GM21786 (cell line): ENCODE results near the gene MS4A15.

Experiments
- ATAC-seq: cut with Tn5 transposase; IDR thresholded peaks from one replicate; pipeline ENCODE4 v1.9.1; 2021; ENCODE audit not compliant: unreplicated experiment

The MS4A15 gene

GRCh38 chr11:60776167-60776566 lies 19.5 kb downstream of the MS4A15 start:
- no peak for ATAC-seq

DNA sequence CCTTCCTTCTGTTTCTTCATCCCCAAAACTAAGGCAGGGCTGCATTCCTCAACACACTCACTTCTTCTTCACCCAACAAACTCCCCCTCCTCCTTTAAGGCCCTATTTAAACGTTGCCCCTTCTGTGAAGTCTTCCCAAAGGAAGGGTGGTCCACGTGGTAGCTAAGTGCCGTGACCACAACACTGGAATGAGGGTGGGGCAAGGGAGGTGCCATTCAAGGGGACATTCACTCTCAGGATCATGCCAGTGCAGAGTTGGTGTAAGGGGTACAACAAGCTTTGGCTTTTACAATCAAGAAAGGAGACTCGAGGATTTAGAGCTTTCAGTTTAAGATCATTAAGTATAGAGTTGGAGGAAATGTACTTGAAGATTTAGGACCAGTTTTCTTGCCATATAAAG lies 20.4 kb downstream of the MS4A15 start:
- ATAC-seq = no peak

DNA sequence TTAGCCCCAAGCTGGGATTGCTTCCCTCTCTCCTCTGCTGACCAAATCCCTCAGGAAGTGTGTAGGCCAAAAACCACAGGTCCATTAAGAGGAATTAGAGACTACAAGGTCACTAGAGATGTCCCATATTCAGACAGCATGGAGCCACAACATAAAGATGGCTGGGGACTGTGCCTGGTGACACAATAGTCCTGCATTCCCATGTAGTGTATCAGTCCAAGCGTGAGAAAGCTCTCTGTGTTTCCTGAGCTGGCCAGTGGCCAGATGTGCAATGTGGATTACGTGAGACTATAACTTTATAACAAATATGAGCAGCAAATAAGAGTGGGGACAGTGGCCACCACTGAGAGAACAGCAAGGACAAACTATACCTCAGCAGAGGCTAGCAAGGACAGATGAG lies 20.9 kb downstream of the MS4A15 start:
- no peak for ATAC-seq

DNA sequence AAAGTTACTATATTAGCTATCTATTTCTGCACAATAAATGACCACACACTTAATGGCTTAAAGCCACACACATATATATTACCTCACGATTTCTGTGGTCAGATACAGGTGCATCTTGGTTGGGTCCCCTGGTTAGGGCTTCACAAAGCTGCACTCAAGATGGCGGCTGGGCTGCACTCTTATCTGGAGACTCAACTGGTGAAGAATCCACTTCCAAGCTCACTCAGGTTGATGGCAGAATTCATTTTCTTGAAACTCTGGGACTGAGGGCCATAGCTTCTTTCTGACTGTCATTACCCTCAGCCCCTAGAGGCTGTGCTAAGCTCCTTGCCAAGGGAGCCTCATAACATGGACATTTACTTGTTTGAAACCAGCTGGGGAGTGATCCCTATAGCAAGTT lies 23.4 kb downstream of the MS4A15 start:
- no peak for ATAC-seq

DNA sequence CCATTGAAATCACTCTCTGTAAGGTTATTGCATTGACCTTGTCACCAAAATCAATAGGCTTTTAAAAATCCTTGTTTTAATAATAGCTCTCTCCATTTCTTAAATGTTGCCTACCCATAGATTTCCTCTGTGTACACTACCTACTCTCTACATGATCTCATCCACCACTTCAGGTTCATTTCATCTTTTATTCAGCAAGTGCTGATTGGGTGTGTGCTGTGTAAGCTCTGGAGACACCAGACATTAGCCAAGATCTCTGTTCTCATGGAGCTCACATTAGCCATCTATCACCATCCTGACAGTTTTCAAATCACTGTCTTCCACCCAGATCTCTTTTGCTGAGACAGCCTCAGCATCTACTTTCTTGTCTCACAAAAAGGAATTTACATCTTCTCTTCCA lies 24.1 kb downstream of the MS4A15 start:
- ATAC-seq = no peak

GRCh38 chr11:60781286-60781980 lies 24.8 kb downstream of the MS4A15 start:
- no peak for ATAC-seq

DNA sequence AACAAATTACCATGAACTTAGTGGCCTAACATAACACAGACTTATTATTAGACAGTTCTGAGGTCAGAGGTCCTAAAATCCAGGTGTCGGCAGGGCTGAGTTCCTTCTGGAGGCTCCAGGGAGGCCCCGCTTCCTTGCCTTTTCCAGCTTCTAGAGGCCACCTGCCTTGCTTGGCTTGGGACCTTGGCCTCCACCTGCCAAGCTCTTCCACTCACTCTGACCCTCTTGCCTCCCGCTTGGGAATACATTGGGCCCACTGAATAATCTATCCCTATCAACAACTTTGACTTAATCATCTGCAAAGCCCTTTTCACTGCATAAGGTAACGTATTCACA lies 25.3 kb downstream of the MS4A15 start:
- ATAC-seq = no peak

DNA sequence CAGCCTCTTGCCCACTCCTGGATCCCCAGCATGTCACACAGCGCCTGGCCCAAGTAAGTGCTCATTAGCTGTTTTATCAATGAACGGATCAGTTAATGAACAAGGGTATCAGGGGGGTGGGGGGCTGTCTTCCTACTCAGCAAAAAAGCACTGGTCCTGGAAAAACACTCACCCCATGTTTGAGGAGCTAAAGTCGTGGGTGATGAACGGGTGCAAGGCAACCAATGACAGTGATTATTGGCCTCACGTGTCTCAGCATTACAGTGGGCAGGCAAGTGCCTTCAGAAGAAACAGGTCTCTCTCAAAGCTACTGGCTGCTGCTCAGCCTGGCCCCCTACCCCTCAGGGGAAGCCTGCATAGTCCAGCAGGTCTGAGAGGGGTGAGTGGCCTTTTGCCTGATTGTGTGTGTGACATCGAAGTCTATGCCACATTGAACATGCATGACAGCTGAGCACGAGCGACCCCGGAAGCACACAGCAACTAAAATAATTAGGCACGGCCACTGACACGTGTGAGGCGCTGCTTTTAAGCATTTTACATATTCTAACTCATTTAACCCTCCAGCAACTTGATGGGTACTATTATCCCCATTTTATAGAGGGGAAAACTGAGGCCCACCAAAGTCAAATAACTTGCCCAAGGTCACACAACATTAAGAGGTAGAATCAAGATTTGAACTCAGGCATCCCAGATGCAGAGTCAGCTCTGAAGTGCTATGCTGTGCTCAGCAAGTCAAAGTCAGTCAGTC lies 25.9 kb downstream of the MS4A15 start:
- no peak for ATAC-seq

DNA sequence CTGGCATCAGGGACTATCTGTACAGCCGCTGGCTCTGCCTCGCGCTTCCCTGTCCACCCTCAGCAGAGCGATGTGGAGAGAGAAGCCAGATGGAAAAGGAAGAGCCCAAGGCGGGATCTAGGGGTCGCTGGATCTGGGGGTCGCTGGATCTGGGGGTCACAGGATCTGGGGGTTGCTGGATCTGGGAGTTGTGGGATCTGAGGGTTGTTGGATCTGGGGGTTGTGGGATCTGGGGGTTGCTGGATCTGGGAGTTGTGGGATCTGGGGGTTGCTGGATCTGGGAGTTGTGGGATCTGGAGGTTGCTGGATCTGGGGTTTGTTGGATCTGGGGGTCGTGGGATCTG lies 26.4 kb downstream of the MS4A15 start:
- no peak for ATAC-seq

DNA sequence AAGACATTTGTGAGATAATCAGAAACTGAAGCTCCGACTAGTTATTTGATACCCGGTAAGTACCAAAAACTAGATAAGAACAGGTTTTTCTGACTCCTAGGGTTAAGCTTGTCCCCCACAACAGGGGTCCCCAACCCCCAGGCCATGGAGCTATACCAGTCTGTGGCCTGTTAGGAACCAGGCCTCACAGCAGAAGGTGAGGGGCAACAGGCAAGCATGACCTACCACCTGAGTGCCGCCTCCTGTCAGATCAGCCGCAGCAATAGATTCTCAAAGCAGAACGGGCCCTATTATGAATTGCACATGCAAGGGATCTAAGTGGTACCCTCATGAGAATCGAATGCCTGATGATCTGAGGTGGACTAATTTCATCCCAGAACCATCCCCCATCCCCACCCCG lies 27.2 kb downstream of the MS4A15 start:
- no peak for ATAC-seq

DNA sequence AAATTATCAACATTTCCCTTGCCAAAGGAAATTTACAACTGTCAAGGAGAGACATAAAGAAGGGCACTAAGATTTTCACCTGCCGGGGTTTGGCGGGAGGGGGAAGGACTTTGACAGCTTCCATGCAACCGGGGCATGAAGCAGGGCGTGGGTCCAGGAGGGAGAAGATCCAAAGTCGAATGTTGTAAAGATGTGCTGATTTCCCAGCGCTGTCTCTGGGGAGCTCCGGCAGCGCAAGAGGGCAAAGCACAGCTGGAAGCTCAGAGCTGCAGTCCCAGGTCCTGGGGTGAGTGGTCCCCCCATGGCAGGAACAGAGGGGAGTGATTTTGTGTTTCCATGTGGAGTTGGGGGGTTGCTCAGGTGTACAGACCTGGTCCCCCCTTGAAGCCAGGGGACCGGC lies 28.5 kb downstream of the MS4A15 start, which contains the start of gene MS4A10:
Gene MS4A10 (plus strand): TSS at position 198 of the 400 bp plus-strand sequence. CDS start 5,003 bp downstream, outside the sequence.
- ATAC-seq = no peak

DNA sequence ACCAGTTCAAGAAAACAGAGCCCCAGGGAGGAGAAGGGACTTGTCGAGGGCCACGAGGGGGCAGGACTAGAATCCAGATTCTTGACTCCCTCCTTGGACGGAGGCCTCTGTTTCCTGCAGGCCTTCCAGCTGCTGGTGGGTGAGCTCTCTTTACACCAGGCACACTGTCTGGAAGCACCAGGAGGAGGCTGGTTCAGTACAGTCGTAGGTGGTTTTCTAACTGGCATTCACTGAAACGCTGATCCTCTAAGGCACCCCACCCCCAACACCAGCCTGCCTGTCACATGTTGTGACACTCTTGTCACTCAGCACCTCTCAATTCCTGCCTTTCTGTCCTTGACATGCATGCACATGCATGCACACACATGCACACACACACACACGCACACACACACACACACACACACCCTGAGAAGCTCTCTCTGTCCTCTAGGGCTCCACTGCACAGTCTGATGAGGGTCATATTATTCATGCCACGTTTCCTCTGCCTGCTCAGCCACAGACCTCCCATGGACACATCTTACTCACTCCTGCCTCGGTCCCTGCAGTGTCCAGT lies 29.2 kb downstream of the MS4A15 start:
- ATAC-seq = no peak

- ATAC-seq = no peak
Observed at GRCh38 chr11:60786811-60787567, 30.3 kb downstream of the MS4A15 start.

GRCh38 chr11:60788401-60789125 lies 31.9 kb downstream of the MS4A15 start:
- ATAC-seq = no peak

DNA sequence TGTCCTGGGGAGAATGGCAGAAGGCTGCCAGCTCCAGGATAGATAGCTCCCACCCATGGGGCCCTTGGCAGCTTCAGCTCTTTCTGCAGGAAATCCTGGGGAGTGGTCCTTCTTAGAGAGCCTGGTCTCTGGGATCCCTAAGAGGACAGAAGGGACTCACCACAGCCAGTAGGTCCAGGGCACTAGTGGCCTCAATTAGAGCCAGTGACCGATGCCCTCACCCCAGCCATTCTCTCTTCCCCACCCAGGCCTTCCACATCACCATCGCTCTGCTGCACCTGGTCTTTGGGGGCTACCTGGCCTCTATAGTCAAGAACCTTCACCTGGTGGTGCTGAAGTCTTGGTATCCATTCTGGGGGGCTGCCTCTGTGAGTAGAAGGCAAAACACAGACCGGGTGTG lies 34.1 kb downstream of the MS4A15 start:
- no peak for ATAC-seq

DNA sequence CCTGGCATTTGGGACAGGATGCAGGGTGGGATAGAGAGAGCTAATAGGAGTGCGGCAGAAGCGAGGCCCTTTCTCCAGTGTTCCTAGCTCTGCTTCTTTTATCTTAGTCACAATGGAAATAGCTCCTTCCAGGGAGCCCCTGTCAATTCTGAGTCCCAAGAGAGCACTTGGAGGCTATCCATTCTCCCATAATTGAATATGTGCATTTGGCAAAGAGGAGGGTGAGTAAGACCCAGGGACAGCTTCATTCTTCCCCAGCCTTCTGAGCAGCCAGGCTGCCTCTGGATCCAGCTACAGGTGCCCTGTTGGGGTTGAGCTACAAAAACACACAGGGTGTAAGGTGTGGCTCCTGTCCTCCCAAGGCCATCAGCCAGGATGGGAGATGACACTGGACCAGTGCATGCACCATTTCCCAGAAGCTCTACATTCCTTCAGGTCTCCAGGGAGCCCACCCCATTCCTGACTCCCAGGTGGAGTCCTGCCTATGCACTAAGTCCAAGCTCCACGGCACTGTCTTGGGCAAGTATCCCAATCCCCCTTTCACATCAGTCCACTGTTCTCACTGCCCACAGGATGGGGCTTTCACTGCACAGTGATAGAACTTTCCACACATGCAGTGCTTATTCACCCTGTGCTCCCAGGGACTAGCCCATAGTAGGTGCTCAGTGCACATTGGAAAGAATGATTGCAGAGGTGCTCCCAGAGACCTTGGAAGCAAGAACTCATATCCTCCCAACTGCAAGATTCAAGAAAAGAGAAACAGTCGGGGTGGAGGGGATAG lies 34.7 kb downstream of the MS4A15 start:
- ATAC-seq = no peak

GRCh38 chr11:60792521-60792920 lies 35.9 kb downstream of the MS4A15 start:
- no peak for ATAC-seq

GRCh38 chr11:60795291-60795690 lies 38.6 kb downstream of the MS4A15 start:
- no peak for ATAC-seq

DNA sequence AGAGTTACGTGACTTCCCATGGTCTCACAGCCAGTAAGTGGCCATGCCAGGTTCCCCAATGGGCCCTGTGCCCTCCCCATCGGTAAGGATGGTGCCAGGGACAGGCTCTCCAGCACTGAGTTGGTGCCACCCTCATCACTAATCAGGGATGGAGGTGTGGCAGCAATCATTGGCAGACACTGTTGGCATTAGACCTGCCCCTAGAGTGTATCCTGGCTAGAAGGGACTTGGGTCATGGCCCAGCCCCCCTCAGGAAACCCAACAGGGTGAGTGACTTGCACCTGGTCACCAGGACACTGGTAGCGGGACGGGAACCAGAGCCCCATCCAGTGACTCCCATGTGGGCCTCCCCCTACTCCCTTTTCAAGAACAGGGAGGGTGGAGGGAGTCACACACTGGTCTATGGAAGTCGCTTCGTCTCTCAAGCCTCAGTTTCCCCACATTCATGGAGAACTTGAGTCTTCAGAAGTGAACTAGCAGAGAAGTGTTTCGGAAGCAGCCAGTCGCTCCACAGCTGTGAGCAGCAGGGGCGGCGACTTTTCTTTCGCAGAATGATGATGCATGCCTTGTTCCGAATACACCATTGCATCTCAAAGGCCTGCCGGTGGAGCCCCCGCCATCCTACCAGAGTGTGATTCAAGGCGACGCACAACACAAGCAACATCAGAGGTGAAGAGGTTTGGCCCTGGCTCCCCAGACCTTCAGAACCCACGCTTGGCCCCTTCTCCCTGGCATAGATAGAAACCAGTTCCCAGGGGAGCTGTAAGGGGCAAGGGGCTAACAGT lies 41.4 kb downstream of the MS4A15 start:
- ATAC-seq = no peak

GRCh38 chr11:60798631-60799030 lies 42.0 kb downstream of the MS4A15 start:
- no peak for ATAC-seq
